ENCODE data around the gene ABCB8. TPM values are rescaled to one million over a fixed set of nuclear protein-coding genes. Genes with fewer than 3 reads are reported as not detected.

Gene ABCB8
- total and polyA plus RNA-seq, 9 of the 15 experiments (the other 6 are each of a cell fraction or from before 2014, with no cell fraction given): 7.6 to 106 (median 36.3) TPM

- TF ChIP-seq, protein P1, sequence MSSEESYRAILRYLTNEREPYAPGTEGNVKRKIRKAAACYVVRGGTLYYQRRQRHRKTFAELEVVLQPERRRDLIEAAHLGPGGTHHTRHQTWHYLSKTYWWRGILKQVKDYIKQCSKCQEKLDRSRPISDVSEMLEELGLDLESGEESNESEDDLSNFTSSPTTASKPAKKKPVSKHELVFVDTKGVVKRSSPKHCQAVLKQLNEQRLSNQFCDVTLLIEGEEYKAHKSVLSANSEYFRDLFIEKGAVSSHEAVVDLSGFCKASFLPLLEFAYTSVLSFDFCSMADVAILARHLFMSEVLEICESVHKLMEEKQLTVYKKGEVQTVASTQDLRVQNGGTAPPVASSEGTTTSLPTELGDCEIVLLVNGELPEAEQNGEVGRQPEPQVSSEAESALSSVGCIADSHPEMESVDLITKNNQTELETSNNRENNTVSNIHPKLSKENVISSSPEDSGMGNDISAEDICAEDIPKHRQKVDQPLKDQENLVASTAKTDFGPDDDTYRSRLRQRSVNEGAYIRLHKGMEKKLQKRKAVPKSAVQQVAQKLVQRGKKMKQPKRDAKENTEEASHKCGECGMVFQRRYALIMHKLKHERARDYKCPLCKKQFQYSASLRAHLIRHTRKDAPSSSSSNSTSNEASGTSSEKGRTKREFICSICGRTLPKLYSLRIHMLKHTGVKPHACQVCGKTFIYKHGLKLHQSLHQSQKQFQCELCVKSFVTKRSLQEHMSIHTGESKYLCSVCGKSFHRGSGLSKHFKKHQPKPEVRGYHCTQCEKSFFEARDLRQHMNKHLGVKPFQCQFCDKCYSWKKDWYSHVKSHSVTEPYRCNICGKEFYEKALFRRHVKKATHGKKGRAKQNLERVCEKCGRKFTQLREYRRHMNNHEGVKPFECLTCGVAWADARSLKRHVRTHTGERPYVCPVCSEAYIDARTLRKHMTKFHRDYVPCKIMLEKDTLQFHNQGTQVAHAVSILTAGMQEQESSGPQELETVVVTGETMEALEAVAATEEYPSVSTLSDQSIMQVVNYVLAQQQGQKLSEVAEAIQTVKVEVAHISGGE (CRISPR knock-in tag; IDR thresholded peaks at IDR 0.05): no peak
- TF ChIP-seq ATF3 (IDR thresholded peaks at IDR 0.05): no peak
- TF ChIP-seq ATF3 (CRISPR knock-in tag; conservative IDR thresholded peaks at IDR 0.05): no peak
- TF ChIP-seq ZNF395 (CRISPR knock-in tag; IDR thresholded peaks at IDR 0.05): 0 out of 2 replicates have a peak, but pooled peaks have one; percentile 46
- TF ChIP-seq, protein P2, sequence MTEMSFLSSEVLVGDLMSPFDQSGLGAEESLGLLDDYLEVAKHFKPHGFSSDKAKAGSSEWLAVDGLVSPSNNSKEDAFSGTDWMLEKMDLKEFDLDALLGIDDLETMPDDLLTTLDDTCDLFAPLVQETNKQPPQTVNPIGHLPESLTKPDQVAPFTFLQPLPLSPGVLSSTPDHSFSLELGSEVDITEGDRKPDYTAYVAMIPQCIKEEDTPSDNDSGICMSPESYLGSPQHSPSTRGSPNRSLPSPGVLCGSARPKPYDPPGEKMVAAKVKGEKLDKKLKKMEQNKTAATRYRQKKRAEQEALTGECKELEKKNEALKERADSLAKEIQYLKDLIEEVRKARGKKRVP (CRISPR knock-in tag; IDR thresholded peaks at IDR 0.05): no peak
- TF ChIP-seq ARID1B (IDR thresholded peaks at IDR 0.05): peak; percentile 31; the same call in 1 of the 2 replicates
- TF ChIP-seq, protein P3, sequence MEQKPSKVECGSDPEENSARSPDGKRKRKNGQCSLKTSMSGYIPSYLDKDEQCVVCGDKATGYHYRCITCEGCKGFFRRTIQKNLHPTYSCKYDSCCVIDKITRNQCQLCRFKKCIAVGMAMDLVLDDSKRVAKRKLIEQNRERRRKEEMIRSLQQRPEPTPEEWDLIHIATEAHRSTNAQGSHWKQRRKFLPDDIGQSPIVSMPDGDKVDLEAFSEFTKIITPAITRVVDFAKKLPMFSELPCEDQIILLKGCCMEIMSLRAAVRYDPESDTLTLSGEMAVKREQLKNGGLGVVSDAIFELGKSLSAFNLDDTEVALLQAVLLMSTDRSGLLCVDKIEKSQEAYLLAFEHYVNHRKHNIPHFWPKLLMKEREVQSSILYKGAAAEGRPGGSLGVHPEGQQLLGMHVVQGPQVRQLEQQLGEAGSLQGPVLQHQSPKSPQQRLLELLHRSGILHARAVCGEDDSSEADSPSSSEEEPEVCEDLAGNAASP (IDR thresholded peaks at IDR 0.05): no peak
- TF ChIP-seq, protein P4, sequence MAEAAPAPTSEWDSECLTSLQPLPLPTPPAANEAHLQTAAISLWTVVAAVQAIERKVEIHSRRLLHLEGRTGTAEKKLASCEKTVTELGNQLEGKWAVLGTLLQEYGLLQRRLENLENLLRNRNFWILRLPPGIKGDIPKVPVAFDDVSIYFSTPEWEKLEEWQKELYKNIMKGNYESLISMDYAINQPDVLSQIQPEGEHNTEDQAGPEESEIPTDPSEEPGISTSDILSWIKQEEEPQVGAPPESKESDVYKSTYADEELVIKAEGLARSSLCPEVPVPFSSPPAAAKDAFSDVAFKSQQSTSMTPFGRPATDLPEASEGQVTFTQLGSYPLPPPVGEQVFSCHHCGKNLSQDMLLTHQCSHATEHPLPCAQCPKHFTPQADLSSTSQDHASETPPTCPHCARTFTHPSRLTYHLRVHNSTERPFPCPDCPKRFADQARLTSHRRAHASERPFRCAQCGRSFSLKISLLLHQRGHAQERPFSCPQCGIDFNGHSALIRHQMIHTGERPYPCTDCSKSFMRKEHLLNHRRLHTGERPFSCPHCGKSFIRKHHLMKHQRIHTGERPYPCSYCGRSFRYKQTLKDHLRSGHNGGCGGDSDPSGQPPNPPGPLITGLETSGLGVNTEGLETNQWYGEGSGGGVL (CRISPR knock-in tag; IDR thresholded peaks at IDR 0.05): no peak
- no peak for TF ChIP-seq GATAD2B (IDR thresholded peaks at IDR 0.05; ENCODE audit: borderline replicate concordance)
- no peak for TF ChIP-seq MCM7 (IDR thresholded peaks at IDR 0.05)
- TF ChIP-seq IRF9 (tag; IDR thresholded peaks at IDR 0.05): no peak
- TF ChIP-seq CC2D1A (IDR thresholded peaks at IDR 0.05): peak; percentile 95
- no peak for TF ChIP-seq BMI1 (IDR thresholded peaks at IDR 0.05; ENCODE audit: low read length)
- no peak for TF ChIP-seq MYNN (IDR thresholded peaks at IDR 0.05)
- TF ChIP-seq MYNN (CRISPR knock-in tag; IDR thresholded peaks at IDR 0.05): no peak
These were observed 39.7 kb upstream of the ABCB8 start (continued) for GRCh38 chr7:150988230-150989226.

Measured in K562 (cell line).